Measurements from ENCODE around the gene PTGDR2.

DNA sequence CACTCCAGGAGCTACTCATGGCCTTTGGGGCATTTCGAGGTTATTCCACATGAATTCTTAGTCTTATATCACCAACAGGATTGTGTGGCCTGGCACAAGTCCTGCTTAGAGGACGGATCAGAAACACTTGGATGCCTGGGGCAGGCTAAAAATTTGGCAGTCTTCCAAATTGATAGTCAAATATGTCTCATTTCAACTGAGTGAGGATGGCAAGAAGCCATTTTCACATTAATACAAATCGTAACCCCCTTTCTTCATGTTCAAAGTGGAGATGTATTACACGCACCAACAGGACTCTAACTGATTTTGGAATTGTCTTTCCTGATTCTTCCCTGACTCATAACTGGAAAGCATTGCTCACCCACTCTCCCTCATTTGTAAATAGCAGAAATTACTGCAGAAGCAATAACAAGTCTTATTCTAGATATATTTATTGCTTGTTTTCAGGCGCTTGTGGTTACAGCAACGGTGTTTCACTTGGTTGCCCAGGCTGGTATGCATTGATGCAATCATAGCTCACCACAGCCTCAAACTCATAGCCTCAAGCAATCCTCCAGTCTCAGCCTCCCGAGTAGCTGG is 24.2 kb downstream of the PTGDR2 start:
- TF ChIP-seq, protein P1, sequence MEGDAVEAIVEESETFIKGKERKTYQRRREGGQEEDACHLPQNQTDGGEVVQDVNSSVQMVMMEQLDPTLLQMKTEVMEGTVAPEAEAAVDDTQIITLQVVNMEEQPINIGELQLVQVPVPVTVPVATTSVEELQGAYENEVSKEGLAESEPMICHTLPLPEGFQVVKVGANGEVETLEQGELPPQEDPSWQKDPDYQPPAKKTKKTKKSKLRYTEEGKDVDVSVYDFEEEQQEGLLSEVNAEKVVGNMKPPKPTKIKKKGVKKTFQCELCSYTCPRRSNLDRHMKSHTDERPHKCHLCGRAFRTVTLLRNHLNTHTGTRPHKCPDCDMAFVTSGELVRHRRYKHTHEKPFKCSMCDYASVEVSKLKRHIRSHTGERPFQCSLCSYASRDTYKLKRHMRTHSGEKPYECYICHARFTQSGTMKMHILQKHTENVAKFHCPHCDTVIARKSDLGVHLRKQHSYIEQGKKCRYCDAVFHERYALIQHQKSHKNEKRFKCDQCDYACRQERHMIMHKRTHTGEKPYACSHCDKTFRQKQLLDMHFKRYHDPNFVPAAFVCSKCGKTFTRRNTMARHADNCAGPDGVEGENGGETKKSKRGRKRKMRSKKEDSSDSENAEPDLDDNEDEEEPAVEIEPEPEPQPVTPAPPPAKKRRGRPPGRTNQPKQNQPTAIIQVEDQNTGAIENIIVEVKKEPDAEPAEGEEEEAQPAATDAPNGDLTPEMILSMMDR (conservative IDR thresholded peaks at IDR 0.05): no peak
- no peak for TF ChIP-seq ZFX (IDR thresholded peaks at IDR 0.05)

Measured in C4-2B (cell line).